Measurements from ENCODE around the gene C4A. TPM values are rescaled to one million over a fixed set of nuclear protein-coding genes. Genes with fewer than 3 reads are reported as not detected.
"Not testable (repeated sequence)": the region's sequence is repeated elsewhere in the genome, so short reads cannot be mapped to it uniquely, and the experiment has no call there.

Gene C4A
- total RNA-seq, 1 experiment from 2014 or later: 7.0 TPM

DNA sequence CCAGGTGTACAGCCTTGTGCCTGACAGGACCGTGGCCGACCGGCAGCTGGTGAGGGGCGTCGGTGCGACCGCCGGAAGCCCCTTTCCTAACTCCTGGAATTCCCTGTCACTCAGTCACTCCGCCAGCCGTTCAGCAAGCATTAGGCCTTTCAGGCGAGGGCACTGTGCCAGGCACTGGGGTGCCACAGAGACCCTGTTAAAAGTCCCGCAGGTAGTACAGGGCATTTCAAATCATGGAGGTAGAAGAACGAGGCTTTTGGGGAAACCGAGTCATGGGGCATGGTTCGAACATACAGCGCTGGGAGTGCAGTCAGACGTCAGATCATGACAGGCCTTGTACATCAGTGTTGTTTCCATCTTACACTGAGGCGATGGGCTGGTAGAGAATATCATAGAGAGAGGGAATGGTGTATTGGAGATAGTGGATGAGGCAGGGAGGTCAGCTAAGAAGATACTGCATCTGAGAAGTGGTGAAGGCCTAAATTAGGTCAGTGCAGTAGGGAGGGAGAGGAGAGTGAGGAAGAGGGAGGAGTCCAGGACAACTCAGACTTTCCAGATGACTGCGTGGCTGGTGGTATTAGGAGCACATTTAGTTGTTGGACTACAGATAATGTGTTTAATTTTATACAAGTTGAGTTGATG lies 9.0 kb upstream of the C4A start:
- Histone ChIP-seq H3K4me1 (replicated peaks; ENCODE audit: insufficient read depth) (peaks cover 15% of the 10 kb centered on the region), H3K4me2 (peak overlapping the region; percentile 92), H3K27ac (peak overlapping the region; percentile 86), H3K4me3 (peak overlapping the region; percentile 88), H3K27me3 (ENCODE audit: insufficient read depth, low read depth) (no peaks in the 10 kb centered on the region), H3K36me3 (ENCODE audit: low read depth) (0 out of 2 replicates have a peak, but pooled peaks cover 4% of the 10 kb centered on the region), H3K9me2 (ENCODE audit: insufficient read depth) (no peaks in the 10 kb centered on the region), H3K9me3 (ENCODE audit: insufficient read depth, low read depth) (no peaks in the 10 kb centered on the region), H2AFZ (peak overlapping the region; percentile 82), H3F3A (ENCODE audit: insufficient read depth, low read depth) (peaks cover 15% of the 10 kb centered on the region), H3K79me2 (ENCODE audit: low read depth) (peaks cover 44% of the 10 kb centered on the region), H4K20me1 (ENCODE audit: insufficient read depth) (no peaks in the 10 kb centered on the region)
- POLR2A ChIA-PET (ENCODE audit: unreplicated experiment): interaction anchor here (0.8 to 1.5 kb wide), 5 partner anchors 21 to 205 kb away, joined by 3 to 8 read pairs (median 6); partner anchors contain the start of genes CFB and EHMT2
- no peak for DNase-seq
- intact Hi-C loops (cut with micrococcal nuclease; ENCODE audit: unreplicated experiment): loop anchor here (1.0 kb wide), 1 partner anchor 14 kb away; the partner anchor contains the start of gene SKIC2
- BruUV-seq (replicated peaks): TSS peak; percentile 64
- CTCF ChIA-PET: interaction anchor here (0.6 kb wide), 1 partner anchor 145 kb away, joined by 4 read pairs; no protein-coding TSS in a partner anchor
- no peak for TF ChIP-seq EZH2 (IDR thresholded peaks at IDR 0.05; ENCODE audit: low read depth)
- TF ChIP-seq, protein P1, sequence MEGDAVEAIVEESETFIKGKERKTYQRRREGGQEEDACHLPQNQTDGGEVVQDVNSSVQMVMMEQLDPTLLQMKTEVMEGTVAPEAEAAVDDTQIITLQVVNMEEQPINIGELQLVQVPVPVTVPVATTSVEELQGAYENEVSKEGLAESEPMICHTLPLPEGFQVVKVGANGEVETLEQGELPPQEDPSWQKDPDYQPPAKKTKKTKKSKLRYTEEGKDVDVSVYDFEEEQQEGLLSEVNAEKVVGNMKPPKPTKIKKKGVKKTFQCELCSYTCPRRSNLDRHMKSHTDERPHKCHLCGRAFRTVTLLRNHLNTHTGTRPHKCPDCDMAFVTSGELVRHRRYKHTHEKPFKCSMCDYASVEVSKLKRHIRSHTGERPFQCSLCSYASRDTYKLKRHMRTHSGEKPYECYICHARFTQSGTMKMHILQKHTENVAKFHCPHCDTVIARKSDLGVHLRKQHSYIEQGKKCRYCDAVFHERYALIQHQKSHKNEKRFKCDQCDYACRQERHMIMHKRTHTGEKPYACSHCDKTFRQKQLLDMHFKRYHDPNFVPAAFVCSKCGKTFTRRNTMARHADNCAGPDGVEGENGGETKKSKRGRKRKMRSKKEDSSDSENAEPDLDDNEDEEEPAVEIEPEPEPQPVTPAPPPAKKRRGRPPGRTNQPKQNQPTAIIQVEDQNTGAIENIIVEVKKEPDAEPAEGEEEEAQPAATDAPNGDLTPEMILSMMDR (conservative IDR thresholded peaks at IDR 0.05): no peak

DNA sequence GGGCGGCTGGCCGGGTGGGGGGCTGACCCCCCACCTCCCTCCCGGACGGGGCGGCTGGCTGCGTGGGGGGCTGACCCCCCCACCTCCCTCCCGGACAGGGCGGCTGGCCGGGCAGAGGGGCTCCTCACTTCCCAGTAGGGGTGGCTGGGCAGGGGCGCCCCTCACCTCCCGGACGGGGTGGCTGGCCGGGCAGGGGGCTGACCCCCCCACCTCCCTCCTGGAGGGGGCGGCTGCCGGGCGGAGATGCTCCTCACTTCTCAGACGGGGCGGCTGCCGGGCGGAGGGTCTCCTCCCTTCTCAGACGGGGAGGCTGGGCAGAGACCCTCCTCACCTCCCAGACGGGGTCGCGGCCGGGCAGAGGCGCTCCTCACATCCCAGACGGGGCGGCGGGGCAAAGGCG lies 5.8 kb upstream of the C4A start:
- H4K20me1 ChIP-seq (ENCODE audit: insufficient read depth); BruUV-seq (replicated peaks); H3K4me3 ChIP-seq; H3K27ac ChIP-seq; H3K36me3 ChIP-seq (ENCODE audit: low read depth); DNase-seq; H3K27me3 ChIP-seq (ENCODE audit: insufficient read depth, low read depth); H3K9me2 ChIP-seq (ENCODE audit: insufficient read depth); intact Hi-C loops (cut with micrococcal nuclease; ENCODE audit: unreplicated experiment); CTCF ChIA-PET; H3K4me1 ChIP-seq (replicated peaks; ENCODE audit: insufficient read depth); POLR2A ChIA-PET (ENCODE audit: unreplicated experiment); H2AFZ ChIP-seq; H3K9me3 ChIP-seq (ENCODE audit: insufficient read depth, low read depth); H3K4me2 ChIP-seq: not testable (repeated sequence)
- H3F3A ChIP-seq (ENCODE audit: insufficient read depth, low read depth): peaks cover 15% of the 10 kb centered on the region
- H3K79me2 ChIP-seq (ENCODE audit: low read depth): peaks cover 33% of the 10 kb centered on the region

GRCh38 chr6:31977816-31978431 lies 3.9 kb upstream of the C4A start:
- Histone ChIP-seq H3K4me2 (no peak overlapping the region), H3F3A (ENCODE audit: insufficient read depth, low read depth) (peaks cover 8% of the 10 kb centered on the region; the same call in 1 of the 2 replicates), H3K9me2 (ENCODE audit: insufficient read depth) (no peaks in the 10 kb centered on the region), H3K9me3 (ENCODE audit: insufficient read depth, low read depth) (no peaks in the 10 kb centered on the region), H3K27me3 (ENCODE audit: insufficient read depth, low read depth) (no peaks in the 10 kb centered on the region), H4K20me1 (ENCODE audit: insufficient read depth) (no peaks in the 10 kb centered on the region), H3K79me2 (ENCODE audit: low read depth) (peaks cover 22% of the 10 kb centered on the region), H3K36me3 (ENCODE audit: low read depth) (no peaks in the 10 kb centered on the region), H2AFZ (no peak overlapping the region), H3K4me1 (replicated peaks; ENCODE audit: insufficient read depth) (peaks cover 9% of the 10 kb centered on the region), H3K27ac (no peak overlapping the region), H3K4me3 (no peak overlapping the region)
- no peak for TF ChIP-seq EZH2 (IDR thresholded peaks at IDR 0.05; ENCODE audit: low read depth)
- TF ChIP-seq, protein P1 (conservative IDR thresholded peaks at IDR 0.05): no peak
- ChIA-PET POLR2A (ENCODE audit: unreplicated experiment) (no interaction called here), CTCF (no interaction called here)
- no peak for DNase-seq
- intact Hi-C loops (cut with micrococcal nuclease; ENCODE audit: unreplicated experiment): no loop called here
- BruUV-seq (replicated peaks): no TSS peak
